ENCODE measurements around the gene ALDH5A1.

DNA sequence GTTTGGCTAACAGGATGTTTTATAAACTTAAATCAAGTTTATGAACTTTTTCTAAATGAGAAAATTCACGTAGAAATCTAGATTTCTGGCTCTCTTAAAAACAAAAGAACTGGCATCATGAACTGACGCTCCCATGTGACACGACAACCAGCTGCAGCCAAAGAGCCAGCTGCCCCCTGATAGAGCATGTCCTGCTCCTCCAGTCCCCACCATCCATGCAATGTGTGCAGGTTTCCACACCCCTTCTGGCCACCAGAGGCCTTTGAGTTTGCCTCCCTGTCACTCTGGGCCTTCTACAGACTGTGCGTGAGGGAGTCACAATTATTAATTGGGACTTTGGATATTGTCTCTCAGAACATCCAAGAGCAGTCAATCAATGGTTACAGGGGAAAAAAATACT is 3.8 kb upstream of the ALDH5A1 start:
- TF ChIP-seq, protein P1, sequence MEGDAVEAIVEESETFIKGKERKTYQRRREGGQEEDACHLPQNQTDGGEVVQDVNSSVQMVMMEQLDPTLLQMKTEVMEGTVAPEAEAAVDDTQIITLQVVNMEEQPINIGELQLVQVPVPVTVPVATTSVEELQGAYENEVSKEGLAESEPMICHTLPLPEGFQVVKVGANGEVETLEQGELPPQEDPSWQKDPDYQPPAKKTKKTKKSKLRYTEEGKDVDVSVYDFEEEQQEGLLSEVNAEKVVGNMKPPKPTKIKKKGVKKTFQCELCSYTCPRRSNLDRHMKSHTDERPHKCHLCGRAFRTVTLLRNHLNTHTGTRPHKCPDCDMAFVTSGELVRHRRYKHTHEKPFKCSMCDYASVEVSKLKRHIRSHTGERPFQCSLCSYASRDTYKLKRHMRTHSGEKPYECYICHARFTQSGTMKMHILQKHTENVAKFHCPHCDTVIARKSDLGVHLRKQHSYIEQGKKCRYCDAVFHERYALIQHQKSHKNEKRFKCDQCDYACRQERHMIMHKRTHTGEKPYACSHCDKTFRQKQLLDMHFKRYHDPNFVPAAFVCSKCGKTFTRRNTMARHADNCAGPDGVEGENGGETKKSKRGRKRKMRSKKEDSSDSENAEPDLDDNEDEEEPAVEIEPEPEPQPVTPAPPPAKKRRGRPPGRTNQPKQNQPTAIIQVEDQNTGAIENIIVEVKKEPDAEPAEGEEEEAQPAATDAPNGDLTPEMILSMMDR (IDR thresholded peaks at IDR 0.05) = no peak
- TF ChIP-seq EP300 (IDR thresholded peaks at IDR 0.05) = no peak

Data from gastroesophageal sphincter (tissue), 3 donors.